ENCODE measurements around the gene NDUFA13. TPM values are rescaled to one million over a fixed set of nuclear protein-coding genes. Genes with fewer than 3 reads are reported as not detected.

Gene NDUFA13
- polyA plus RNA-seq, 1 of the 3 experiments (the other 2 are of a cell fraction): 1,828 TPM

GRCh38 chr19:19508217-19508616 is 7.8 kb upstream of the NDUFA13 start:
- H3K27me3 ChIP-seq (ENCODE audit: insufficient read depth): no peaks in the 10 kb centered on the region
- TF ChIP-seq, protein P1, sequence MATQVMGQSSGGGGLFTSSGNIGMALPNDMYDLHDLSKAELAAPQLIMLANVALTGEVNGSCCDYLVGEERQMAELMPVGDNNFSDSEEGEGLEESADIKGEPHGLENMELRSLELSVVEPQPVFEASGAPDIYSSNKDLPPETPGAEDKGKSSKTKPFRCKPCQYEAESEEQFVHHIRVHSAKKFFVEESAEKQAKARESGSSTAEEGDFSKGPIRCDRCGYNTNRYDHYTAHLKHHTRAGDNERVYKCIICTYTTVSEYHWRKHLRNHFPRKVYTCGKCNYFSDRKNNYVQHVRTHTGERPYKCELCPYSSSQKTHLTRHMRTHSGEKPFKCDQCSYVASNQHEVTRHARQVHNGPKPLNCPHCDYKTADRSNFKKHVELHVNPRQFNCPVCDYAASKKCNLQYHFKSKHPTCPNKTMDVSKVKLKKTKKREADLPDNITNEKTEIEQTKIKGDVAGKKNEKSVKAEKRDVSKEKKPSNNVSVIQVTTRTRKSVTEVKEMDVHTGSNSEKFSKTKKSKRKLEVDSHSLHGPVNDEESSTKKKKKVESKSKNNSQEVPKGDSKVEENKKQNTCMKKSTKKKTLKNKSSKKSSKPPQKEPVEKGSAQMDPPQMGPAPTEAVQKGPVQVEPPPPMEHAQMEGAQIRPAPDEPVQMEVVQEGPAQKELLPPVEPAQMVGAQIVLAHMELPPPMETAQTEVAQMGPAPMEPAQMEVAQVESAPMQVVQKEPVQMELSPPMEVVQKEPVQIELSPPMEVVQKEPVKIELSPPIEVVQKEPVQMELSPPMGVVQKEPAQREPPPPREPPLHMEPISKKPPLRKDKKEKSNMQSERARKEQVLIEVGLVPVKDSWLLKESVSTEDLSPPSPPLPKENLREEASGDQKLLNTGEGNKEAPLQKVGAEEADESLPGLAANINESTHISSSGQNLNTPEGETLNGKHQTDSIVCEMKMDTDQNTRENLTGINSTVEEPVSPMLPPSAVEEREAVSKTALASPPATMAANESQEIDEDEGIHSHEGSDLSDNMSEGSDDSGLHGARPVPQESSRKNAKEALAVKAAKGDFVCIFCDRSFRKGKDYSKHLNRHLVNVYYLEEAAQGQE (IDR thresholded peaks at IDR 0.05; ENCODE audit: low read depth, low read length): no peak
- TF ChIP-seq NRF1 (IDR thresholded peaks at IDR 0.05; ENCODE audit: low read depth, low read length) (no peak), POLR2AphosphoS5 (IDR thresholded peaks at IDR 0.05; ENCODE audit: low read depth, low read length) (no peak), TAF1 (IDR thresholded peaks at IDR 0.05; ENCODE audit: borderline replicate concordance, low read depth, low read length) (no peak), EP300 (IDR thresholded peaks at IDR 0.05; ENCODE audit: borderline replicate concordance in 1 of 2, low read depth in 1 of 2, low read length in 1 of 2) (no peak), CTCF (IDR thresholded peaks at IDR 0.05) (no peak), SIN3A (IDR thresholded peaks at IDR 0.05; ENCODE audit: borderline replicate concordance, low read depth, low read length) (no peak), CHD2 (IDR thresholded peaks at IDR 0.05; ENCODE audit: low read length, partially characterized antibody) (no peak)

DNA sequence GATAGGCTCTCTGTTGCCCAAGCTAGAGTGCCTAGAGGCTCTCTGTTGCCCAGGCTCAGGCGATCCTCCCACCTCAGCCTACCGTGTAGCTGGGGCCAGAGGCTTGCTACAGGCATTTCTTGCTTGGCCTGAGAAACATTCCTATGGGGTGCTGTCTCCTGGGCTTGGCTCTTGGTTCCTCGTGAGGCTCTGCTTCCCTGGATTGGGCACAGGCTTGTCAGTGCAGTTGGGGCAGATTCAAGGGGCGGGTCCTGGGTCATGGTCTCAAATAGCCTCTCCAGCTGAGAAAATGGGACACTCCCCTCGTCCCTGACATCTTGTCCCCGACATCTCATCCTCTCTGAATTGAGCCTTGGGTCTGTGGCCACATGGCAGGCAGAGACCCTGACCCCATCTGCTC is 5.6 kb upstream of the NDUFA13 start:
- no peak overlapping the region for H3K27ac ChIP-seq (ENCODE audit: low read depth in 2 of 2, low read length in 1 of 2)
- TF ChIP-seq TCF12 (IDR thresholded peaks at IDR 0.05) (no peak), NRF1 (IDR thresholded peaks at IDR 0.05; ENCODE audit: low read depth, low read length) (no peak), TEAD4 (IDR thresholded peaks at IDR 0.05; ENCODE audit: borderline replicate concordance, insufficient read depth) (no peak), GABPA (IDR thresholded peaks at IDR 0.05; ENCODE audit: low read depth) (no peak), NFIC (IDR thresholded peaks at IDR 0.05; ENCODE audit: borderline replicate concordance) (no peak), SIN3A (IDR thresholded peaks at IDR 0.05; ENCODE audit: borderline replicate concordance, low read depth, low read length) (no peak), CHD2 (IDR thresholded peaks at IDR 0.05; ENCODE audit: low read length, partially characterized antibody) (no peak), RXRA (IDR thresholded peaks at IDR 0.05; ENCODE audit: borderline replicate concordance, low read depth) (no peak), SMC3 (IDR thresholded peaks at IDR 0.05; ENCODE audit: low read depth, low read length) (no peak), PBX3 (IDR thresholded peaks at IDR 0.05) (no peak), ELF1 (IDR thresholded peaks at IDR 0.05) (no peak), IRF3 (IDR thresholded peaks at IDR 0.05; ENCODE audit: low read depth, low read length) (no peak)
- TF ChIP-seq, protein P2, sequence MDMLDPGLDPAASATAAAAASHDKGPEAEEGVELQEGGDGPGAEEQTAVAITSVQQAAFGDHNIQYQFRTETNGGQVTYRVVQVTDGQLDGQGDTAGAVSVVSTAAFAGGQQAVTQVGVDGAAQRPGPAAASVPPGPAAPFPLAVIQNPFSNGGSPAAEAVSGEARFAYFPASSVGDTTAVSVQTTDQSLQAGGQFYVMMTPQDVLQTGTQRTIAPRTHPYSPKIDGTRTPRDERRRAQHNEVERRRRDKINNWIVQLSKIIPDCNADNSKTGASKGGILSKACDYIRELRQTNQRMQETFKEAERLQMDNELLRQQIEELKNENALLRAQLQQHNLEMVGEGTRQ (IDR thresholded peaks at IDR 0.05; ENCODE audit: borderline replicate concordance, low read depth, low read length): no peak
- TF ChIP-seq, protein P3, sequence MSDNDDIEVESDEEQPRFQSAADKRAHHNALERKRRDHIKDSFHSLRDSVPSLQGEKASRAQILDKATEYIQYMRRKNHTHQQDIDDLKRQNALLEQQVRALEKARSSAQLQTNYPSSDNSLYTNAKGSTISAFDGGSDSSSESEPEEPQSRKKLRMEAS (IDR thresholded peaks at IDR 0.05; ENCODE audit: low read depth): no peak

More at GRCh38 chr19:19508217-19508616, 7.8 kb upstream of the NDUFA13 start:
- H3K27ac ChIP-seq (ENCODE audit: low read depth in 2 of 2, low read length in 1 of 2): no peak overlapping the region
- 93% methylated on average over 4 of the region's 11 CpGs for WGBS (ENCODE audit: low lambda C conversion rate)
- H4K20me1 ChIP-seq (ENCODE audit: insufficient read depth): no peaks in the 10 kb centered on the region
- no peaks in the 10 kb centered on the region for H3K4me1 ChIP-seq (ENCODE audit: control insufficient read depth in 1 of 2, insufficient read depth in 2 of 2, low read depth in 1 of 2, low read length in 1 of 2)
- POLR2A ChIA-PET: no interaction called here
- CTCF ChIA-PET: interaction anchor here (0.7 to 0.8 kb wide), 3 partner anchors 18 to 141 kb away, joined by 3 read pairs; partner anchors contain the start of gene GMIP
- no peak for DNase-seq
- H3K9me2 ChIP-seq: no peaks in the 10 kb centered on the region
- H3K9ac ChIP-seq: no peak overlapping the region
- no peak overlapping the region for H2AFZ ChIP-seq (ENCODE audit: low read depth)
- H3F3A ChIP-seq (replicated peaks; ENCODE audit: insufficient read depth): no peaks in the 10 kb centered on the region
- no peak overlapping the region for H3K4me2 ChIP-seq
- H3K9me3 ChIP-seq: no peaks in the 10 kb centered on the region
- H3K4me3 ChIP-seq (ENCODE audit: low read depth in 2 of 2, low read length in 1 of 2): no peak overlapping the region
- H3K79me2 ChIP-seq (ENCODE audit: insufficient read depth): no peaks in the 10 kb centered on the region
- peaks cover 14 to 34% of the 10 kb centered on the region in 2 experiments for H3K36me3 ChIP-seq (replicated peaks in 1 of 2; ENCODE audit: control insufficient read depth in 1 of 2, insufficient read depth in 2 of 2, low read length in 1 of 2)

More for the DNA sequence above, 5.6 kb upstream of the NDUFA13 start:
- H3K36me3 ChIP-seq (replicated peaks in 1 of 2; ENCODE audit: control insufficient read depth in 1 of 2, insufficient read depth in 2 of 2, low read length in 1 of 2): peaks cover 14 to 26% of the 10 kb centered on the region in 2 experiments
- no peak overlapping the region for H3K4me3 ChIP-seq (ENCODE audit: low read depth in 2 of 2, low read length in 1 of 2)
- no peak overlapping the region for H2AFZ ChIP-seq (ENCODE audit: low read depth)
- no peaks in the 10 kb centered on the region for H3K27me3 ChIP-seq (ENCODE audit: insufficient read depth)
- H3K9ac ChIP-seq: no peak overlapping the region
- H4K20me1 ChIP-seq (ENCODE audit: insufficient read depth): no peaks in the 10 kb centered on the region
- WGBS (ENCODE audit: low lambda C conversion rate): 81% methylated on average over 3 of the region's 6 CpGs
- no peaks in the 10 kb centered on the region for H3K9me2 ChIP-seq
- no peaks in the 10 kb centered on the region for H3F3A ChIP-seq (replicated peaks; ENCODE audit: insufficient read depth)
- no peaks in the 10 kb centered on the region for H3K79me2 ChIP-seq (ENCODE audit: insufficient read depth)
- H3K4me1 ChIP-seq (ENCODE audit: control insufficient read depth in 1 of 2, insufficient read depth in 2 of 2, low read depth in 1 of 2, low read length in 1 of 2): peaks cover 0 to 5% of the 10 kb centered on the region in 2 experiments; a peak in 1 of 4 replicates
- POLR2A ChIA-PET: no interaction called here
- DNase-seq: no peak
- CTCF ChIA-PET: interaction anchor here (0.9 to 3.8 kb wide), 3 partner anchors 20 to 150 kb away, joined by 3 to 25 read pairs (median 19); no protein-coding TSS in a partner anchor
- no peaks in the 10 kb centered on the region for H3K9me3 ChIP-seq
- H3K4me2 ChIP-seq: no peak overlapping the region

Measured in SK-N-SH (cell line).